ENCODE results near the gene PARD3.
"Not testable (repeated sequence)": the region's sequence is repeated elsewhere in the genome, so short reads cannot be mapped to it uniquely, and the experiment has no call there.

PARD3 gene

GRCh38 chr10:34430685-34431084 is 384.4 kb downstream of the PARD3 start:
- no peak overlapping the region for H3K4me3 ChIP-seq (ENCODE audit: low read depth, low read length)
- TF ChIP-seq CTCF (IDR thresholded peaks at IDR 0.05; ENCODE audit: insufficient read depth, low read depth, low read length, missing control alignments) = no peak
- DNase-seq (ENCODE audit: low read depth) = no peak

GRCh38 chr10:34428501-34428900 is 386.6 kb downstream of the PARD3 start:
- DNase-seq (ENCODE audit: low read depth) = no peak
- TF ChIP-seq CTCF (IDR thresholded peaks at IDR 0.05; ENCODE audit: insufficient read depth, low read depth, low read length, missing control alignments) = no peak
- H3K4me3 ChIP-seq (ENCODE audit: low read depth, low read length) = no peak overlapping the region

- no peak for TF ChIP-seq CTCF (IDR thresholded peaks at IDR 0.05; ENCODE audit: insufficient read depth, low read depth, low read length, missing control alignments)
- H3K4me3 ChIP-seq (ENCODE audit: low read depth, low read length) = no peak overlapping the region
- DNase-seq (ENCODE audit: low read depth) = no peak
Observed at GRCh38 chr10:34427911-34428216, 387.2 kb downstream of the PARD3 start.

- not testable (repeated sequence) for H3K4me3 ChIP-seq (ENCODE audit: low read depth, low read length); DNase-seq (ENCODE audit: low read depth)
Observed at GRCh38 chr10:34427158-34427910, 387.8 kb downstream of the PARD3 start.

- DNase-seq (ENCODE audit: low read depth) = not testable (repeated sequence)
Observed at GRCh38 chr10:34426538-34427157, 388.4 kb downstream of the PARD3 start.

GRCh38 chr10:34426041-34426440 is 389.1 kb downstream of the PARD3 start:
- no peak overlapping the region for H3K4me3 ChIP-seq (ENCODE audit: low read depth, low read length)
- no peak for DNase-seq (ENCODE audit: low read depth)
- no peak for TF ChIP-seq CTCF (IDR thresholded peaks at IDR 0.05; ENCODE audit: insufficient read depth, low read depth, low read length, missing control alignments)

More at GRCh38 chr10:34426538-34427157, 388.4 kb downstream of the PARD3 start:
- H3K4me3 ChIP-seq (ENCODE audit: low read depth, low read length) = not testable (repeated sequence)

- no peak for DNase-seq (ENCODE audit: low read depth)
- no peak overlapping the region for H3K4me3 ChIP-seq (ENCODE audit: low read depth, low read length)
- no peak for TF ChIP-seq CTCF (IDR thresholded peaks at IDR 0.05; ENCODE audit: insufficient read depth, low read depth, low read length, missing control alignments)
Observed at GRCh38 chr10:34423673-34424625, 391.1 kb downstream of the PARD3 start.
